LNCaP clone FGC (cell line): ENCODE data around the gene NELL1.

Experiments used
- DNase-seq: peaks from one replicate; pipeline ENCODE4 v3.0.0-alpha.2; 2011; ENCODE audit warnings: low read depth
- H3K4me3 ChIP-seq: 2 replicates; pipeline ENCODE4 v1.5.1; 2011; ENCODE audit warnings: mild to moderate bottlenecking, low read depth, low read length, control low read depth
- TF ChIP-seq, protein P1 (sequence below): IDR thresholded peaks from 2 replicates; pipeline ENCODE4 v1.5.1; 2012; ENCODE audit warnings: mild to moderate bottlenecking; ENCODE audit not compliant: control insufficient read depth, insufficient read depth; ENCODE audit errors: extremely low read depth

The NELL1 gene

DNA sequence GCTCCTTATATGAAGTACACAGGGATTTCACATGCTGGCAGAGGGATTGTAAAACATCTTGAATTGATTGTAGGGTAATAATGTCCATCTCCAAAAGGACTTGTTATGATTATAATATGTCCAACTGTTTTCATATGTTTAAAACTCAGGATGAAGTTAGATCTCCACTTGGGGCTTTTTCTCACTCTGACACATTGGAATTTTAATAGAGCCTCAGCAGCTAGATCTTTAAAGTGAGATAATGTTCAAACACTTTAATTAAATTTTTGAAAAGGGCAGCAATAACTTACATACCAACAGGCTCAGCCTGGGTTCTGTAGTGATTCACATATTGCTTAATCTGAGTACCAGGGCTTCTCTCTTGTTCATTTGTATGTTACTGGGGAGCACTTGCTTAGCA, 152.1 kb downstream of the NELL1 start:
- DNase-seq: no peak
- TF ChIP-seq, protein P1, sequence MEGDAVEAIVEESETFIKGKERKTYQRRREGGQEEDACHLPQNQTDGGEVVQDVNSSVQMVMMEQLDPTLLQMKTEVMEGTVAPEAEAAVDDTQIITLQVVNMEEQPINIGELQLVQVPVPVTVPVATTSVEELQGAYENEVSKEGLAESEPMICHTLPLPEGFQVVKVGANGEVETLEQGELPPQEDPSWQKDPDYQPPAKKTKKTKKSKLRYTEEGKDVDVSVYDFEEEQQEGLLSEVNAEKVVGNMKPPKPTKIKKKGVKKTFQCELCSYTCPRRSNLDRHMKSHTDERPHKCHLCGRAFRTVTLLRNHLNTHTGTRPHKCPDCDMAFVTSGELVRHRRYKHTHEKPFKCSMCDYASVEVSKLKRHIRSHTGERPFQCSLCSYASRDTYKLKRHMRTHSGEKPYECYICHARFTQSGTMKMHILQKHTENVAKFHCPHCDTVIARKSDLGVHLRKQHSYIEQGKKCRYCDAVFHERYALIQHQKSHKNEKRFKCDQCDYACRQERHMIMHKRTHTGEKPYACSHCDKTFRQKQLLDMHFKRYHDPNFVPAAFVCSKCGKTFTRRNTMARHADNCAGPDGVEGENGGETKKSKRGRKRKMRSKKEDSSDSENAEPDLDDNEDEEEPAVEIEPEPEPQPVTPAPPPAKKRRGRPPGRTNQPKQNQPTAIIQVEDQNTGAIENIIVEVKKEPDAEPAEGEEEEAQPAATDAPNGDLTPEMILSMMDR: no peak
- no peak overlapping the region for H3K4me3 ChIP-seq

DNA sequence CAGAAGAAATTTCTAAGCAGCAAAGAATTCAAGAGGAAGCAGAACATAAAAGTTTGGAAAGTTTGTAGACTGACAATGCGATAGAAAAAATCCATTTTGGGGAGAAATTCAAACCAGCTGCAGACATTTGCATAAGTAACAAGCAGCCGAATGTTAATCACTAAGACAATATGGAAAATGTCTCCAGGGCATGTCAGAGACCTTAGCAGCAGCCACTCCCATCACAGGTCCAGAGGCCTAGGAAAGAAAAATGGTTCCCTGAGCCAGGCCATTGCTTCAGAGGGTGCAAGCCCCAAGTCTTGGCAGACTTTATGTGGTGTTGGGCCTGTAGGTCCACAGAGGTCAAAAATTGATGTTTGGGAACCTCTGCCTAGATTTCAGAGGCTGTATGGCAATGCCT, 155.4 kb downstream of the NELL1 start:
- DNase-seq: no peak
- TF ChIP-seq, protein P1: no peak
- H3K4me3 ChIP-seq: no peak overlapping the region

DNA sequence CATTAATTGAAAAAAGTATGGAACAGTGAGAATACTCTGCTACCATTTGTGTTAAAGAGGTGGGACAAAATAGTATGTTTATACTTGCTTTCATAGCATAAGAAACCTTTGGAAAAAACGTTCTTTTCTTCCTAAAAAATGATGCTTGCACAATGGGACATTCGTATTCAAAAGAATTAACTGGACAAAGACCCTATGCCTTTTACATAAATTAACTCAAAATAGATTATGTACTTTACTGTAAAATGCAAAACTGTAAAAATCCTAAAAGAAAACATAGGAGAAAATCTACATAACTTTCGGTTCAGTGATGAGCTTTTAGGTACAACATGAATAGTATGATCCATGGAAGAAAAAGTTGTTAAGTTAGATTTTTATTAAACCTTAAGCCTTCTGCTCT, 166.2 kb downstream of the NELL1 start:
- no peak overlapping the region for H3K4me3 ChIP-seq
- TF ChIP-seq, protein P1: no peak
- DNase-seq: no peak

DNA sequence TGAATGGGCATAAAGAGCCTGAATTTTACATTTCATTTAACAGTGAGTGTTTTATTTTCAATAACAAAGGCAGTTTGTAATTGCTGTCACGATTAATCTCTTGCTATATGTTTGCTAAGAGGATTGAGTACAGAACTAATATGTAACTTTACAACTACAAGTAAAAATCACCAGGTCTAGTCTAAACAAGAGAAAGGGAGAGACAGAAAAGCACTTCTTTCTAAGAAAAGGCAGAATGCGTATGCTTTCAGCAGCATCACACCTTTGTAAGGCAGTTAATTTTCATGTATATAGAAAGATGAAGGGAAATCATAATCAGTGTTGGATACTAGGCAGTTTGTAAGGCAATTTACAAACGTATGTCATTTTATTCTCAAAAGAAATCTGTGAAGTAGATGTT, 169.8 kb downstream of the NELL1 start:
- no peak for DNase-seq
- H3K4me3 ChIP-seq: no peak overlapping the region
- TF ChIP-seq, protein P1: no peak

DNA sequence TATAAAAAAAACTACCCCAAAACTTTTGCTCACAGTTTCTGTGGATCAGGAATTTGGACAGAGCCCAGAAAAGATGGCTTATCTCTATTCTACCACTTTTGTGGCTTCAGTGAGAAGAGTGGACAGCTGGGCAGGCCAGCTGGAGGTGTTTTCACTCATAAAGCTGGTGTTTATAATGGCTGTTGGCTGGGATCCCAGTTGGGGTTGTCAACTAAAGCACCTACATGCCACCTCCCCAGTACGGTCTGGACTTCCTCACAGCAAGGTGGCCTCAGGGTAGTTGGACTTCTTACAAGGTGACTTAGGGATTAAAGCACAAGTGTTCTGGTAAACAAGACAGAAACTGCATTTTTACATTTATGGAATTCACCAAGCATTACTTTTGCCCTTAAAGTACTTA, 171.0 kb downstream of the NELL1 start:
- H3K4me3 ChIP-seq: no peak overlapping the region
- TF ChIP-seq, protein P1: no peak
- peak; percentile 33 for DNase-seq

DNA sequence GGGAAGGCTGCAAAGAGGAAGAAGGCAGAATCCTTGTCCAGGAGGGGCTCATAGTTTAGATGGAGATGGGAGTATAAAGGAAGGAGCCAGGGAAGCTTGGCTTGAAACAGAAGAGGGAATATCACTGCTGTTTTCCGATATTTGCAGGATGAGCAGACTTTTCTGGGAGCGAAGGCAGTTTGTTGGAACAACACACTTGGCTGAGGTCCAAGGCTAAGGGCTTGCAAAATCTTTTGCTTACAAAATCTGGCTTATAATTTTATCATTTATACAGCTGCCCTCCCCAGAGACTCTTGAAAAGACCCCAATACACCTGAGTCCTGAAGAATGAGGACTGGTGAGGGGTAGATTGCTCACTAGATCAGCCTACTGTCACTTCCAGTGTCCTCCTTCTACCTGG, 174.8 kb downstream of the NELL1 start:
- no peak for DNase-seq
- H3K4me3 ChIP-seq: no peak overlapping the region
- TF ChIP-seq, protein P1: no peak

DNA sequence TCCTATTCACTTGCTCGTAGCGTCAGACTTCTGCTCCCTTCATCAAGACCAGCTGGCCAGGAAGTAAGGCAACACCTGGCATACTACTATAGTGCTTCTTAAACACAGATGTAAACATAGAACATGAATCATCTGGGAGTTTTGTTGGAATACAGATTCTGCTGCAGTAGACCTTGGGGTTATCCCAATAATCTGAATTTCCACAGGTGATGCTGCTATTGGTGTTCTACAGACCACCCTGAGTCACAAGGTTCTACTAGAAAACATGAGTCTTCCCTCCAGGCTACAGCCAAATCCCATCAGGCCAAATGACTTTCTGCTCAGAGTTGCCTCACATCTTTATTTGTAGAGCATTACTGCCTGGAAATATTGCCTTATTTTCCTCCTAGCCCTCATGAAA, 175.2 kb downstream of the NELL1 start:
- TF ChIP-seq, protein P1: no peak
- DNase-seq: no peak
- H3K4me3 ChIP-seq: no peak overlapping the region
